ENCODE measurements around the gene BATF2. TPM values are rescaled to one million over a fixed set of nuclear protein-coding genes. Genes with fewer than 3 reads are reported as not detected.

Gene BATF2
- total and polyA plus RNA-seq, 9 of the 15 experiments (the other 6 are each of a cell fraction or from before 2014, with no cell fraction given), result 1.7 to 8.9 (median 6.4) TPM

GRCh38 chr11:65040520-65040846 is 43.7 kb upstream of the BATF2 start (continued):
- TF ChIP-seq ZMIZ1 (IDR thresholded peaks at IDR 0.05; ENCODE audit: low read depth in 2 of 2, low read length in 2 of 2) (no peak), GABPA (tag; conservative IDR thresholded peaks at IDR 0.05; ENCODE audit: low read depth) (0 out of 2 replicates have a peak, but pooled peaks have one; percentile 6), ATF3 (IDR thresholded peaks at IDR 0.05) (no peak), ATF3 (CRISPR knock-in tag; conservative IDR thresholded peaks at IDR 0.05) (0 out of 2 replicates have a peak, but pooled peaks have one; percentile 16), GABPB2 (CRISPR knock-in tag; conservative IDR thresholded peaks at IDR 0.05) (no peak), SFPQ (IDR thresholded peaks at IDR 0.05; ENCODE audit: low read depth, low read length) (no peak), PKNOX1 (IDR thresholded peaks at IDR 0.05) (no peak), PHF20 (IDR thresholded peaks at IDR 0.05; ENCODE audit: partially characterized antibody) (no peak), ZNF12 (CRISPR knock-in tag; IDR thresholded peaks at IDR 0.05) (no peak), CHCHD3 (CRISPR knock-in tag; IDR thresholded peaks at IDR 0.05) (no peak), HMGN3 (IDR thresholded peaks at IDR 0.05; ENCODE audit: borderline replicate concordance, extremely low read depth, insufficient read length, low read depth, low read length) (no peak), THRB (CRISPR knock-in tag; conservative IDR thresholded peaks at IDR 0.05) (no peak), SMARCA4 (IDR thresholded peaks at IDR 0.05) (peak; percentile 26; the same call in 1 of the 2 replicates), ZNF589 (CRISPR knock-in tag; IDR thresholded peaks at IDR 0.05; ENCODE audit: low read depth) (0 out of 2 replicates have a peak, but pooled peaks have one; percentile 29), GTF2E2 (tag; IDR thresholded peaks at IDR 0.05) (peak; percentile 37; the same call in 1 of the 2 replicates), BRF1 (IDR thresholded peaks at IDR 0.05; ENCODE audit: borderline replicate concordance, extremely low read depth, insufficient read length) (no peak)
